ENCODE data around the gene SLFN12. TPM values are rescaled to one million over a fixed set of nuclear protein-coding genes. Genes with fewer than 3 reads are reported as not detected.
"Not testable (repeated sequence)": the region's sequence is repeated elsewhere in the genome, so short reads cannot be mapped to it uniquely, and the experiment has no call there.

SLFN12 gene
- total RNA-seq, 1 donor from 2014 or later = 4.3 TPM

DNA sequence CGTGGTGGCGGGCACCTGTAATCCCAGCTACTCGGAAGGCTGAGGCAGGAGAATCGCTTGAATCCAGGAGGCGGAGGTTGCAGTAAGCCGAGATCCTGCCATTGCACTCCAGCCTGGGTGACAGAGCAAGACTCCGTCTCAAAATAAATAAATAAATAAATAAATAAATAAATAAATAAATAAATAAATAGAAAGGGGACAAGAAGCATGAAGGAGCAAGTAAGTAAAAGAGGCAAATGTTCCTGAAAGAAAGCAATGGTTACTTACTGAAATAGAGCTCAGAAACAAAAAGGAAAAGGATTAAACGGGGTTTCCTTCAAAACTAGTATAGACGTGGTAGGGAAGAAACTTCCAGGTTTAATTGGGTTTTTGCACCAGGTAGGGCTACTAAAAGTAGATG is 11.2 kb downstream of the SLFN12 start:
- intact Hi-C loops (cut with DNase I) = not testable (repeated sequence)

DNA sequence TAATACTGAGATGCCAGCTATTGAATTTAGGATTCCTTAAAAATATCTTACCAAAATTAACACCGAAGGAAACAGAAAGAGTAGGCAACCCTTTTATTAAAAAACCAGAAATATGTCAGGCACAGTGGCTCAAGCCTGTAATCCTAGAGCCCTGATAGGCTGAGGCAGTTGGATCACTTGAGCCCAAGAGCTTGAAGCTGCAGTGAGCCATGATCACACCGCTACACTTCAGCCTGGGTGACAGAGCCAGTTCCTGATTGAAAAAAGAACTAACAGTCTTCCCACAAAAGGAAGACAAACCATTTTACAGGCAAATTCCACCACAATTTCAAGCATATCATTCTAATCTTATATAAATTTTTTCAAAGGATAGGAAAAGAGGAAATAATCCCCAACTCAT is 15.6 kb downstream of the SLFN12 start:
- intact Hi-C loops (cut with DNase I) = no loop called here
- no peak for DNase-seq (ENCODE audit: low spot score)

More for the DNA sequence above, 11.2 kb downstream of the SLFN12 start:
- DNase-seq (ENCODE audit: low spot score) = not testable (repeated sequence)

DNA sequence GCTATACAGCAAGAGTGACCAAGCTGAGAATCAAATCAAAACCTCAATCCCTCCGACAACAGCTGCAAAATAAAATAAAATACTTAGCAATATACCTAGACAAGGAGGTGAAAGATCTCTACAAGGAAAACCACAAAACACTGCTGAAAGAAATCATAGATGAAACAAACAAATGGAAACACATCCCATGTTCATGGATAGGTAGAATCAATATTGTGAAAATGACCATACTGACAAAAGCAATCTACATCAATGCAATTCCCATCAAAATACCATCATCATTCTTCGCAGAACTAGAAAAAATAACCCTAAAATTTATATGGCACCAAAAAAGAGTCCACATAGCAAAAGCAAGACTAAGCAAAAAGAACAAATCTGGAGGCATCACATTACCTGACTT is 17.6 kb downstream of the SLFN12 start:
- intact Hi-C loops (cut with DNase I); DNase-seq (ENCODE audit: low spot score): not testable (repeated sequence)

DNA sequence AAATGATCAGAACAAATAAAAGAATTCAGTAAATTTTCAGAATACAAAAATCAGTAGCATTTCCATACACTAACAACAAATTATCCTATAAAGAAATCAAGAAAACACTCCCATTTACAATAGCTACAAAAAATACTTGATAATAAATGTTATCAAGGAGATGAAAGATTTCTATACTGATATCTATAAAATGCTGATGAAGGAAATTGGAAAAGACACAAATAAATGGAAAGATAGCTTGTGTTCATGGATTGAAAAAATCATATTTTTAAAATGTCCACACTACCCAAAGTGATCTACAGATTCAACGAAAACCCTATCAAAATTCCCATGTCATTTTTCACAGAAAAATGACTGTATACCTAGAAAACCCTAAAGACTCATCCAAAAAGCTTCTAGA is 18.1 kb downstream of the SLFN12 start:
- DNase-seq (ENCODE audit: low spot score) = no peak
- intact Hi-C loops (cut with DNase I) = no loop called here

- no peak for DNase-seq (ENCODE audit: low spot score)
- intact Hi-C loops (cut with DNase I) = no loop called here
These were observed 24.8 kb downstream of the SLFN12 start for GRCh38 chr17:35407531-35407930.

DNA sequence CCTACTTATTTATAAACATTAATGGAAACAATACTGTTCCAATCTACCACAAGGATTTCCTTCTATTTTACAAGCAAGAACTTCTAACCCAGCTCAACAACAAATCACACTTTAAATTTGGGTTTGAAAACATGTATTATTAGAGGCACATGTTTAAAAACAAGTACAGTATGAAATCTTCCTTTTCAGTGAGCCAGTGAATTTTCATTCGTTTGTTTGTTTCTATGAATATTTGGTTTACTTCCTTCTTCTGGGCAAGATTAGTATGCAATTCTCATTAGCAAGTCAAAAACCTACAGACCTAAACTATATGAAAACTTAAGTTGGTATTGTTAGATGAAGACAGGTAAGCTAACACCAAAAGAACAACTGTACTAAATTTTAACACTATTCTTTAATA is 25.7 kb downstream of the SLFN12 start:
- no peak for DNase-seq (ENCODE audit: low spot score)
- intact Hi-C loops (cut with DNase I) = no loop called here

DNA sequence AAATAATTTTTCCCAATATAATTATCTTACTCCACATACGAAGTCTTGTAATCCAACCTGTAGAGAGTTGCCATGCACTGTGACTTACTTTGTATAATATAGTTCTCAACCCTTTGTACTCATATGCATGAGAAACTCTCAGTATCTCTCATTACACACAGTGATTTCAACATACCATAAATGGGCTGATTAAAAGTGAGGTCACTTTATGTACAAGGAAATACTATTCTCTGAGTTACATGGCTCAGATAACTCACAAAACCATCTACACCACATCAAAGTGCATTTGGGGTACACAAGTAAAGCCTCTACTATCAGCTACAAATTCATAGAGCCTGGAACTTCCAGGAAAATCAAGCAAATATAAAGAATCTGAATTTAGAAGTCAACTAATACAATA is 27.9 kb downstream of the SLFN12 start:
- intact Hi-C loops (cut with DNase I) = no loop called here
- no peak for DNase-seq (ENCODE audit: low spot score)

DNA sequence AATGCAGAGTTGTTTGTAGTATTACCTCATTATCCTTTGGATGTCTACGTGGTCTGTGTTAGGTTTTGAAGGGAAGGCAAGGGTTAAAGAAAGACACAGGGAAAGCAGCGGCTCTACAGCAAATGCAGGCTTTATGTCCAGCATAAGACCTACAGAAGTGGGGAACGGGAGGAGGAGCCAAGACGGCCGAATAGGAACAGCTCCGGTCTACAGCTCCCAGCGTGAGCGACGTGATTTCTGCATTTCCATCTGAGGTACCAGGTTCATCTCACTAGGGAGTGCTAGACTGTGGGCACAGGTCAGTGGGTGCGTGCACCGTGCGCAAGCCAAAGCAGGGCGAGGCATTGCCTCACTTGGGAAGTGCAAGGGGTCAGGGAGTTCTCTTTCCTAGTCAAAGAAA is 38.5 kb downstream of the SLFN12 start:
- DNase-seq (ENCODE audit: low spot score); intact Hi-C loops (cut with DNase I): not testable (repeated sequence)

- DNase-seq (ENCODE audit: low spot score) = no peak
- intact Hi-C loops (cut with DNase I) = no loop called here
These were observed 41.6 kb downstream of the SLFN12 start for GRCh38 chr17:35390663-35391062.

GRCh38 chr17:35390156-35390555 is 42.1 kb downstream of the SLFN12 start:
- DNase-seq (ENCODE audit: low spot score) = no peak

DNA sequence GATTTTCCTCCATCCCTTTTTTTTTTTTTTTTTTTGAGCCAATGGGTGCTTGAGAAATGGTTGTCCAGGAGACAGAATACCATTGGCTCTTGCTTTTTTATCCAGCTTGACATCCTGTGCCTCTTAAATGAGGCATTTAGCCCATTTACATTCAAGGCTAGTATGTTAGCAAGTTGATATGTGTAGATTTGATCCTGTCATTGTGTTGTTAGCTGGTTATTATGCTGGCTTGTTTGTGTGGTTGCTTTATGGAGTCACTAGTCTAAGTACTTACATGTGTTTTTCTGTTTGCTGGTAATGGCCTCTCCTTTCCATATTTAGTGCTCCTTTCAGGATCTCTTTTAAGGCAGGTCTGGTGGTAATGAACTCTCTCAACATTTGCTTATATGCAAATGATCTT is 44.8 kb downstream of the SLFN12 start:
- intact Hi-C loops (cut with DNase I) = no loop called here
- DNase-seq (ENCODE audit: low spot score) = no peak

More at GRCh38 chr17:35390156-35390555, 42.1 kb downstream of the SLFN12 start:
- intact Hi-C loops (cut with DNase I) = no loop called here

GRCh38 chr17:35377706-35378105 is 54.6 kb downstream of the SLFN12 start:
- intact Hi-C loops (cut with DNase I) = loop anchor here (10.0 kb wide), 3 partner anchors 157 to 1123 kb away; partner anchors contain the start of genes CCL2, SLFN12L and TAF15
- DNase-seq (ENCODE audit: low spot score) = no peak

GRCh38 chr17:35377068-35377467 is 55.2 kb downstream of the SLFN12 start:
- intact Hi-C loops (cut with DNase I) = loop anchor here (10.0 kb wide), 3 partner anchors 158 to 1122 kb away; partner anchors contain the start of genes CCL2, SLFN12L and TAF15
- no peak for DNase-seq (ENCODE audit: low spot score)

- DNase-seq (ENCODE audit: low spot score) = no peak
- intact Hi-C loops (cut with DNase I) = loop anchor here (10.0 kb wide), 3 partner anchors 159 to 1121 kb away; partner anchors contain the start of genes CCL2, SLFN12L and TAF15
These were observed 56.1 kb downstream of the SLFN12 start for GRCh38 chr17:35376245-35376644.

- intact Hi-C loops (cut with DNase I) = loop anchor here (2.0 to 10.0 kb wide), 5 partner anchors 58 to 1120 kb away; partner anchors contain the start of genes CCL2, SLFN12, SLFN12L and TAF15
- no peak for DNase-seq (ENCODE audit: low spot score)
These were observed 57.4 kb downstream of the SLFN12 start for GRCh38 chr17:35374766-35375344.

GRCh38 chr17:35373984-35374765 is 58.1 kb downstream of the SLFN12 start:
- DNase-seq (ENCODE audit: low spot score) = peak; percentile 79
- intact Hi-C loops (cut with DNase I) = loop anchor here (1.0 to 10.0 kb wide), 7 partner anchors 27 to 1119 kb away; partner anchors contain the start of genes CCL2, SLFN12, SLFN12L and SLFN13

DNA sequence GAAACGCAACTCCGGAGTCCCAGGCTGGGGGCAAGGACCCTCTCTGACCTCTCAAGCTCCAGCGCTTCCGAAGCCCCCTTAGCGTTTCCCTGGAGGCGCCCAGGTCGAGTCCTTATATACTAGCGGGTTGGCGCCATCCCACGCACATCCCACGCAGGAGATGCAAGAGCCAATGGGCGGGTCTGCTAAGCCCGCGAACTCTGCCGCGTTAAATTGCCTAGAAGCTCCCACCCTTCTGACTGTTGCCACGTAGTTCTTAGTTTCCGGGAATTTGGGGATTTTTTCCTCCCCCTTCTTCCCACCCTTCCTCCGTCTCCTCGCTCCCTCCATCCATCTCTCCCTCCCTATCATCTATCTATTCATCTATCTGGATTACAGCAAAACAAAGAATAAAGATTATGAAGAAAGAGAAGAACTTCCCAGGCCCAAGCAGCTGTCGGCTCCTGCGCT is 58.7 kb downstream of the SLFN12 start, which contains the start of gene SLFN11:
SLFN11 (minus strand) TSS at position 88 of the 450 bp plus-strand sequence. CDS start 9,814 bp downstream, outside the sequence.
- intact Hi-C loops (cut with DNase I) = loop anchor here (1.0 to 10.0 kb wide), 6 partner anchors 27 to 1119 kb away; partner anchors contain the start of genes CCL2, SLFN12L, SLFN13 and TAF15

GRCh38 chr17:35372846-35373533 is 59.3 kb downstream of the SLFN12 start:
- no peak for DNase-seq (ENCODE audit: low spot score)
- intact Hi-C loops (cut with DNase I) = loop anchor here (1.0 to 10.0 kb wide), 6 partner anchors 26 to 1118 kb away; partner anchors contain the start of genes CCL2, SLFN12L, SLFN13 and TAF15

More for the DNA sequence above, 58.7 kb downstream of the SLFN12 start, which contains the start of gene SLFN11:
- peak; percentile 92 for DNase-seq (ENCODE audit: low spot score)

- no peak for DNase-seq (ENCODE audit: low spot score)
- intact Hi-C loops (cut with DNase I) = loop anchor here (2.0 to 10.0 kb wide), 5 partner anchors 25 to 1117 kb away; partner anchors contain the start of genes CCL2, SLFN12L and TAF15
These were observed 60.4 kb downstream of the SLFN12 start for GRCh38 chr17:35371934-35372333.
